HCT116 (cell line): ENCODE results near the gene DICER1. TPM values are rescaled to one million over a fixed set of nuclear protein-coding genes. Genes with fewer than 3 reads are reported as not detected.

Experiments used
- ATAC-seq: fragments of 200-7000 bp; cut with Tn5 transposase; 2 replicates; pipeline ENCODE4 v1.9.1; 2020; ENCODE audit warnings: mild to moderate bottlenecking, moderate library complexity
- BruUV-seq: library from RNA; stranded (reverse); fragments of 400-500 nt; replicated peaks from 2 replicates; lab custom pipeline; 2021; lab: Mats Ljungman, UMichigan
- CTCF ChIA-PET: fragments of 300-600 bp; sonication (Branson Sonifier 250); formaldehyde crosslinking; loops from one replicate; lab custom pipeline; 2021; ENCODE audit warnings: antibody characterized with exemption; lab: Charles Lee
- POLR2A ChIA-PET: fragments of 300-600, 350-600 bp; sonication (Branson Sonifier 250); formaldehyde crosslinking; loops from one replicate; lab custom pipeline; 2021; ENCODE audit warnings: antibody characterized with exemption; lab: Charles Lee
- RAD21 ChIA-PET, 2 experiments: fragments of 300-600 bp; sonication (Branson Sonifier 250); formaldehyde crosslinking; loops; one replicate each; lab custom pipeline; 2023; ENCODE audit warnings: low total read pairs in 2 of 2; ENCODE audit not compliant: uncharacterized antibody in 2 of 2, unreplicated experiment in 2 of 2, low non-redundant PET in 1 of 2; lab: Charles Lee
- DNase-seq: peaks from one replicate; pipeline ENCODE4 v3.0.0-alpha.2; 2010; ENCODE audit warnings: low read depth, low spot score
- H2AFZ ChIP-seq: fragments of 200-600 bp; shearing (Covaris generic), sonication (generic); 2 replicates; pipeline ENCODE4 v1.6.1; 2017; ENCODE audit warnings: low read depth, mixed run types, mixed read lengths, antibody characterized with exemption, low read length; ENCODE audit not compliant: poor library complexity, severe bottlenecking
- H3K27ac ChIP-seq: 2 replicates; pipeline ENCODE4 v1.5.1; 2012; ENCODE audit warnings: low read depth, low read length
- H3K27me3 ChIP-seq: fragments of 200-600 bp; sonication (generic); 2 replicates; pipeline ENCODE4 v1.6.1; 2016; ENCODE audit warnings: mixed run types, low read length, mixed read lengths; ENCODE audit not compliant: insufficient read depth
- H3K36me3 ChIP-seq, 2 experiments: fragments of 200-500 bp in 1 of 2; fragments of 200-600 bp in 1 of 2; sonication (Bioruptor generic) in 1 of 2; sonication (generic) in 1 of 2; 2 replicates each; pipeline versions ENCODE4 v1.5.1 to v1.6.1; 2014 to 2016; ENCODE audit warnings: low read length in 2 of 2, inconsistent platforms in 1 of 2, mixed read lengths in 1 of 2, mixed run types in 1 of 2; ENCODE audit not compliant: insufficient read depth in 2 of 2, control insufficient read depth in 1 of 2
- H3K4me1 ChIP-seq, 2 experiments: fragments of 200-600 bp in 1 of 2; sonication (generic) in 1 of 2; 2 replicates each; pipeline versions ENCODE4 v1.5.1 to v1.6.1; 2012 to 2017; ENCODE audit warnings: low read length in 2 of 2, inconsistent platforms in 1 of 2, mild to moderate bottlenecking in 1 of 2, mixed read lengths in 1 of 2, mixed run types in 1 of 2, moderate library complexity in 1 of 2; ENCODE audit not compliant: insufficient read depth in 2 of 2, control insufficient read depth in 1 of 2
- H3K4me2 ChIP-seq: fragments of 200-600 bp; sonication (generic); 2 replicates; pipeline ENCODE4 v1.6.1; 2017; ENCODE audit warnings: mixed run types, low read length, mixed read lengths
- H3K4me3 ChIP-seq, 2 experiments: fragments of 200-600 bp in 1 of 2; sonication (generic) in 1 of 2; replicated peaks in 1 of 2; 2 replicates each; pipeline ENCODE4 v1.5.1; 2011 to 2016; ENCODE audit warnings: low read length in 2 of 2, control low read depth in 1 of 2, low read depth in 1 of 2, mild to moderate bottlenecking in 1 of 2, mixed read lengths in 1 of 2, mixed run types in 1 of 2
- H3K79me2 ChIP-seq: fragments of 200-600 bp; sonication (generic); 2 replicates; pipeline ENCODE4 v1.6.1; 2017; ENCODE audit warnings: mild to moderate bottlenecking, mixed run types, low read length, moderate library complexity, mixed read lengths; ENCODE audit not compliant: insufficient read depth
- H3K9ac ChIP-seq: fragments of 200-600 bp; sonication (generic); 2 replicates; pipeline ENCODE4 v1.6.1; 2016; ENCODE audit warnings: low read length, mixed read lengths
- H3K9me2 ChIP-seq: fragments of 200-600 bp; sonication (generic), shearing (Covaris generic); 2 replicates; pipeline ENCODE4 v1.6.1; 2017; ENCODE audit warnings: mixed run types, mild to moderate bottlenecking, moderate library complexity; ENCODE audit not compliant: insufficient read depth
- H3K9me3 ChIP-seq, 2 experiments: fragments of 200-500 bp in 1 of 2; fragments of 200-600 bp in 1 of 2; sonication (Bioruptor generic) in 1 of 2; sonication (generic) in 1 of 2; 2 replicates each; pipeline ENCODE4 v1.6.1; 2014 to 2017; ENCODE audit warnings: low read length in 2 of 2, mixed read lengths in 2 of 2, inconsistent platforms in 1 of 2, low read depth in 1 of 2, mild to moderate bottlenecking in 1 of 2, mixed run types in 1 of 2, moderate library complexity in 1 of 2; ENCODE audit not compliant: control insufficient read depth in 1 of 2, insufficient read depth in 1 of 2
- H4K20me1 ChIP-seq: fragments of 200-600 bp; sonication (generic), shearing (Covaris generic); 2 replicates; pipeline ENCODE4 v1.6.1; 2017; ENCODE audit warnings: mixed run types, mild to moderate bottlenecking, moderate library complexity; ENCODE audit not compliant: insufficient read depth
- CEBPB ChIP-seq: IDR thresholded peaks from 2 replicates; pipeline ENCODE4 v1.6.1; 2012; ENCODE audit warnings: low read depth
- ELF1 ChIP-seq: IDR thresholded peaks from 2 replicates; pipeline ENCODE4 v1.6.1; 2012; ENCODE audit warnings: low read depth, borderline replicate concordance
- EZH2 ChIP-seq: fragments of 200-600 bp; sonication (generic); IDR thresholded peaks from 2 replicates; pipeline ENCODE4 v1.6.1; 2017; ENCODE audit warnings: antibody characterized with exemption, mixed run types
- RAD21 ChIP-seq: IDR thresholded peaks from 2 replicates; pipeline ENCODE4 v1.6.1; 2012; ENCODE audit warnings: low read depth, mild to moderate bottlenecking
- TCF7L2 ChIP-seq: IDR thresholded peaks from 2 replicates; pipeline ENCODE4 v1.7.0; 2011; ENCODE audit warnings: borderline replicate concordance, inconsistent platforms; ENCODE audit not compliant: insufficient read depth, insufficient read length; ENCODE audit errors: extremely low read depth
- YY1 ChIP-seq: IDR thresholded peaks from 2 replicates; pipeline ENCODE4 v1.6.1; 2011; ENCODE audit warnings: low read length, low read depth, moderate library complexity, mild to moderate bottlenecking; ENCODE audit not compliant: insufficient replicate concordance; ENCODE audit errors: extremely low read depth
- ZFX ChIP-seq: fragments of 450-650 bp; IDR thresholded peaks from 2 replicates; pipeline ENCODE4 v1.6.1; 2017
- intact Hi-C: fragments of 100-400 bp; cut with micrococcal nuclease; formaldehyde crosslinking; loops from 2 replicates; pipeline ENCODE4 v1.10.0; 2022
- total RNA-seq: library from RNA; stranded (reverse); gene quantifications from one replicate; pipeline ENCODE4 v1.2.1, GENCODE V29; 2021; ENCODE audit not compliant: unreplicated experiment
- TF ChIP-seq, protein P1 (sequence below): IDR thresholded peaks from 2 replicates; pipeline ENCODE4 v1.6.1; 2011; ENCODE audit warnings: mild to moderate bottlenecking, low read length, moderate library complexity; ENCODE audit not compliant: insufficient replicate concordance; ENCODE audit errors: extremely low read depth

The DICER1 gene
- total RNA-seq, 1 experiment from 2014 or later = 38.6 TPM

GRCh38 chr14:95123891-95124579, 33.3 kb downstream of the DICER1 start:
- Histone ChIP-seq H3K9ac (no peak overlapping the region), H3K9me3 (no peaks in the 10 kb centered on the region), H3K4me1 (no peaks in the 10 kb centered on the region), H3K4me2 (no peak overlapping the region), H3K4me3 (no peak overlapping the region), H3K36me3 (peaks cover 6 to 11% of the 10 kb centered on the region in 2 experiments), H2AFZ (no peak overlapping the region), H3K27ac (no peak overlapping the region), H3K27me3 (no peaks in the 10 kb centered on the region), H4K20me1 (no peaks in the 10 kb centered on the region), H3K79me2 (peaks cover 34% of the 10 kb centered on the region; the same call in 1 of the 2 replicates), H3K9me2 (no peaks in the 10 kb centered on the region)
- no peak for DNase-seq
- CTCF ChIA-PET = no interaction called here
- BruUV-seq = no TSS peak
- ATAC-seq = no peak
- POLR2A ChIA-PET = interaction anchor here (1.7 kb wide), 1 partner anchor 10 kb away, joined by 5 read pairs; no protein-coding TSS in a partner anchor
- intact Hi-C loops = no loop called here
- TF ChIP-seq ZFX (no peak), TCF7L2 (no peak)
- RAD21 ChIA-PET = no interaction called here

- H3K4me1 ChIP-seq = no peaks in the 10 kb centered on the region
- no peak overlapping the region for H3K4me2 ChIP-seq
- no peaks in the 10 kb centered on the region for H3K9me3 ChIP-seq
- H4K20me1 ChIP-seq = no peaks in the 10 kb centered on the region
- no peaks in the 10 kb centered on the region for H3K27me3 ChIP-seq
- RAD21 ChIA-PET = no interaction called here
- CTCF ChIA-PET = no interaction called here
- H3K4me3 ChIP-seq = no peak overlapping the region
- no peak overlapping the region for H3K27ac ChIP-seq
- no TSS peak for BruUV-seq
- peaks cover 6 to 9% of the 10 kb centered on the region in 2 experiments for H3K36me3 ChIP-seq
- no peak overlapping the region for H3K9ac ChIP-seq
- H2AFZ ChIP-seq = no peak overlapping the region
- H3K9me2 ChIP-seq = no peaks in the 10 kb centered on the region
- intact Hi-C loops = no loop called here
- peaks cover 28% of the 10 kb centered on the region; the same call in 1 of the 2 replicates for H3K79me2 ChIP-seq
- no peak for DNase-seq
- POLR2A ChIA-PET = interaction anchor here (0.6 kb wide), 1 partner anchor 170 kb away, joined by 3 read pairs; no protein-coding TSS in a partner anchor
- TF ChIP-seq RAD21 (no peak), ELF1 (no peak), EZH2 (no peak), TCF7L2 (no peak), ZFX (no peak), YY1 (no peak), CEBPB (no peak)
- TF ChIP-seq, protein P1, sequence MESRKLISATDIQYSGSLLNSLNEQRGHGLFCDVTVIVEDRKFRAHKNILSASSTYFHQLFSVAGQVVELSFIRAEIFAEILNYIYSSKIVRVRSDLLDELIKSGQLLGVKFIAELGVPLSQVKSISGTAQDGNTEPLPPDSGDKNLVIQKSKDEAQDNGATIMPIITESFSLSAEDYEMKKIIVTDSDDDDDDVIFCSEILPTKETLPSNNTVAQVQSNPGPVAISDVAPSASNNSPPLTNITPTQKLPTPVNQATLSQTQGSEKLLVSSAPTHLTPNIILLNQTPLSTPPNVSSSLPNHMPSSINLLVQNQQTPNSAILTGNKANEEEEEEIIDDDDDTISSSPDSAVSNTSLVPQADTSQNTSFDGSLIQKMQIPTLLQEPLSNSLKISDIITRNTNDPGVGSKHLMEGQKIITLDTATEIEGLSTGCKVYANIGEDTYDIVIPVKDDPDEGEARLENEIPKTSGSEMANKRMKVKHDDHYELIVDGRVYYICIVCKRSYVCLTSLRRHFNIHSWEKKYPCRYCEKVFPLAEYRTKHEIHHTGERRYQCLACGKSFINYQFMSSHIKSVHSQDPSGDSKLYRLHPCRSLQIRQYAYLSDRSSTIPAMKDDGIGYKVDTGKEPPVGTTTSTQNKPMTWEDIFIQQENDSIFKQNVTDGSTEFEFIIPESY = no peak
- ATAC-seq = no peak
Measured at GRCh38 chr14:95122621-95122945, 34.7 kb downstream of the DICER1 start.
